GM21576 (cell line): ENCODE results near the gene SLC6A20.
"Not testable (repeated sequence)": the region's sequence is repeated elsewhere in the genome, so short reads cannot be mapped to it uniquely, and the experiment has no call there.

Experiments
- ATAC-seq: cut with Tn5 transposase; IDR thresholded peaks from one replicate; pipeline ENCODE4 v1.9.1; 2021; ENCODE audit warnings: mild to moderate bottlenecking, moderate library complexity; ENCODE audit not compliant: unreplicated experiment

The SLC6A20 gene

DNA sequence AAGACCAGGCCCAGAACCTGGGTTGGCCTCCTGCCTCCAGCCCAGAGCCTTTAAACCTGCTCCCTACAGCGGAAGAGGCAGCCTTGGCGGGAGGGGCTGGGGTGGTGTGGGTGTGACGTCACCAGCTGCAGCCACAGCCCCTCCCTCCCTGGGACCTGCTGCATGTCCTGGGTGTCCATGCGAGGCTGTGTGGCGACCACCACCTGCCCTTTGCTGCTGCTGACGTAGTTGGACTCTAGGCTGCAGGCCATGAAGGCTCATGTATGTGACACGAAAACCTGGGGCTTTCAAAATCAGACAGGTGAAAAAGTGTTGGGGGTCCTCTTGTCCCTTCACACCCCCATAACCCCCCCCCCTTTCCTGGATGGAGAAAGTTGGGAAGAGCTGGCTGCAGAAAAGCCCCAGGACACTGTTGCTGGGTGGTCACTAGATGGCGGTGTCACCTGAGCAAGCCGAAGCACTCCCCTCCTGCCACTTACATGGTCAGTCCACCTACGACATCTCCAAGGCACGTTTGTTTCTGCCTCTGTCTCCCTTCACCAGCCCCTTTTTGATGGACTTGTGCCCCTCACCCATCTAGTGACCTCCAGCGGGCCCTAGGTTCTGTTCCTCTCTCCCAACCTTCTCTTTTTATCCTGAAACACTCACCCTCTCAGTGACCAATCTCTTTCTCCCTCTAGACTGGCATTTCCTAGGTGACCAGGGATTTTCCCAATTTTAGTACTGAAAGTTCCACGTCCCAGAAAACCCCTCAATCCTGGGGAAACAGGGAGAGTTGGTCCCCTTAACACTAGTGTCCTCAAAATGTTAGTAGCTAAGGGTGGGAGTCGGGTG, 35.2 kb downstream of the SLC6A20 start:
- no peak for ATAC-seq

DNA sequence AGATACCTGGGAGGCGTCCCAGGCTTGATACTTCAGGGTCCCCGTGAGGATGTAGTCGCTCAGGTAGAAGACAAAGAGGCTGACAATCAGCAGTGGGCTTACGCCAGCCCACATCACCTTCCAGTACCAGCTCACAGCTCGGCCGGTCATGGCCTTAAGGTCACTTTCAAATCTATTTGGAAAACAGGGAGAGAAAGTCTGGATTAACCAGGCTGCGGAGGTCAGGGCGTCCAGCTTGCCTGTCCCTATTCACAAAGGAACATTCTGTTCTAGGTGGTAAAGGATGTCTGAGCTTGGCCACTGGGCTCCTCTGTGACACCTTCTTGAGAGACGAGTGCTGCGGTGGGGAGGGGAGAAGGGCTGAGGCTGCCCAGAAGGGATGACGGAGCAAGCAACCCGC, 36.5 kb downstream of the SLC6A20 start:
- no peak for ATAC-seq

DNA sequence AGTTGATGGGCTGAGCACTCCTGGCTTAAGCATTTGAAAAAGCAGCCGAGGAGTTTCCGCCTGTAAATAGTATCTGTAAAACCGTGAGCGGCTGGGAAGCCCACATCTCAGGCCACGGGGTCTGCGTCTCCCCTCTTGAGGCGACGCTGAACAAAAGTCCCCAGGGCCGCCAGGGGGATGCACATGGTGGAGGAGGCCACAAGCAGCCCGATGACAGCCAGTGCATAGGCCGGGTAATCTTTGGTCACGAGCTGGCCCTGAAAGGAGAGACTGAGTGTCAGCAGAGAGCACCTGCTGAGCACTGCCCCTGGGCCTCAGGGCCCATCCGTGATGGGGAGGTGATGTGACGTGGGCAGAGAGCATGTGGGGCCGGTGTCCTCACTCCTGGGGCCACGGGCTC, 37.5 kb downstream of the SLC6A20 start:
- ATAC-seq = no peak

DNA sequence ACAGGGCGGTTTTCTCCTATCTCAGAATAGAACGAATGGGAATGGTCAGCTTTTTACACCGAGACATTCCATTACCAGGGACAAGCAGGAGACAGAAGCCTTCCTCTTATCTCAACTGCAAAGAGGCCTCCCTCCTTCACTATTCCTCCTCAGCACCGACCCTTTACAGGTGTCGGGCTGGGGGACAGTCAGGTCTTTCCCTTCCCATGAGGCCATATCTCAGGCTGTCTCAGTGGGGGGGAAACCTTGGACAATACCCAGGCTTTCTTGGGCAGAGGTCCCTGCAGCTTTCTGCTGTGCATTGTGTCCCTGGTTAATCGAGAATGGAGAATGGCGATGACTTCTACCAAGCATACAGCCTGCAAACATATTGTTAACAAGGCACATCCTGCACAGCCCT, 39.2 kb downstream of the SLC6A20 start:
- not testable (repeated sequence) for ATAC-seq

DNA sequence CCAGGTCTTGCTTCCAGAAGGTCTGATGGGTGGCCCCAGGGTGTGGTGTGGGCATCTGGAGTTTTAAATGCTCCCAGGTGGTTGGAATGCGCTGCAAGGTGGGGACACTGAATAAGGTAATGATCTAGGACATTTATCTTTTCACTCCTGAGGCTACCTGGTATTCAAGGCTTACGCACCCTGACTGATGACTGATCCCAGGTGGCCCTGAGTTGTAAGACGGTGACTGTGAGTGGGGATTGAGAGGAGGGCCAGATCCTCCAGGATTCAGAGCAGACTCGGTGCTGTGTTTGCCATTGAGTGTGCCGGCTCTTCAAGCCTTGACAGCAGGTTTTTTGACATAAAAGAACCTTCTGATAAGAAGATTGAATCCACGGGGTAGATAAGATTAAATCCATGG, 40.3 kb downstream of the SLC6A20 start:
- no peak for ATAC-seq

DNA sequence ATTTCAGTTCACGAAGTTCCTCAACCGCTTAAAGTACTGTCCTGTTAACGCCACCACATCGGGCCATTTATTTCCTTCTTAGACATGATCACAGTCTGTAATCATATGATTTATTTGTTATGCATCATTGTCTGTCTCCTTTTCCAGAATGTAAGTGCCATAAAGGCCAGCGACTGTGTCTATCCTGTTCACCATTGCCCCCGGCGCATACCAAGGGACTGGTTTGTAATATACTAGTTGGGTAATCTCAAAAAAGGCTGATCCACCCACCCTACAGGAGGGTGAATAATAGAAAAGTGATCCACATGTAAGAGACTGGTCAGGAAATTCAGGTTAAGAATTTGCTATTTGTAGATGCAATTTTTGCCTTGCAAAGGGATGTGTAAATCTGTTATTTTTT, 41.9 kb downstream of the SLC6A20 start:
- no peak for ATAC-seq

DNA sequence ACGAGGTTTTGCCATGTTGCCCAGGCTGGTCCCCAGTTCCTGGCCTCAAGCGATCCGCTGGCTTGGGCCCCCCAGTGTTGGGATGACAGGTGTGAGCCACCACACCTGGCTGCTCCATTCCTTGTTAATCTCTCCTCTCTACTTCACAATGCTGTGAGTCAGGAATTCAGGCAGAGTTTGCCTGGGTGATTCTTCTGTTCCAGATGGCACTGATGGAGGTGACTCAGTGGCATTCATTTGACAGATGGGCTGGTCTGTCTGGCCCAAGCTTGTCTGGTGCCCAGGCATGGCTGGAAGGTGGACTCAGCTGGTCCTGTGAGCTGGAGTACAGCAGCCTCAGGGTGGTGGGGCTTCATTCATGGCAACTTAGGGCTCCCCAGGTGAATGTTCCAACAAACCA, 43.2 kb downstream of the SLC6A20 start:
- ATAC-seq = no peak

DNA sequence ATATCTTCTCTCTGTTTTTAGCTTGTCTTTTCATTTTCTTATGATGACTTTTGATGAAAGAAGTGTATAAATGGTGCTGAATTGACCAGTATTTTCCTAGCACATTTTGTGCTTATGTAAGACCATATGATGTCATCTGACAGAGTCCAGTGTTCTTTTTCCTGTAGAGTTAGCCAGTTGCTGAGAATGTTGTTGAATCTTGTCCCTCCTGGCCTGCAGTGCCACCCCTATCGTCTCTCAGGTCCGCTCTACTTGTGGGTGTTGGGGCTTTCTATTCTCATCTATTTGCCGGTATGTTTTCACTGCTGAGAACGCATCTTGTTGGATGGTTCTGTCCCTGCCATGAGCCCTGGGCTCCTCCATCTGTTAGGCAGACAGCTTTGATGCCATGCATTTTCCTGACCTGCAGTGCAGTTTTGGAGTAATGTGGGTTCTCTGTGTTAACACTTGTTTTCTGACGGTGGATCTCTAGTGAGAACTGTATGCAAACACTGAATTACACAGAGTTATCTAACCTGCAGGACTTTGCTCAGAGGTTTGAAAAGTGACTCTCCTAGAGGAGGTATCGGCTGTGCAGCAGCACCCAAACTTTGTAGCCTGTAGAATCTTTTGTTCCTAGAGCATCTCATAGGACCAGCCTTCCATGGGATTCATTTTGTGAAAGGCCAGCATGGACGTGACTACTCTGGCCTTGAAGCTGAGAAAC, 44.6 kb downstream of the SLC6A20 start:
- ATAC-seq = no peak

DNA sequence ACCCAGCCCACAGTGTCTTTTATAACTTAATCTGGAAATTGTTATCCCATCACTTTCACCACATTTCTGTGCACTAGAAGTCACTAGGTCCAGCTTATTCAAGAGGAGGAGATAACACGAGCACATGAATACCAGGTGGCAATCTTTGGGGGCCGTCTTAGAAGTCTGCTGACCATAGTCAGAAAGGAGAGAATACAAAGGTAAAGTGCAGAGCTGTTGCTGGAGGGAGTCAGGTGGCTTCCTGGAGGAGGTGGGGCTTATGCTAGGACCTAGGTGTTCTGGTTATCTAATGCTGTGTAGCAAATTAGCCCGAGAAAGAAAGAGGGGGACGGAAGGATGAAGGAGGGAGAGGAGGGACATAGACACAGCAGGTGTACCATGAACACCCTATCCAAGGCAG, 46.5 kb downstream of the SLC6A20 start:
- ATAC-seq = no peak

DNA sequence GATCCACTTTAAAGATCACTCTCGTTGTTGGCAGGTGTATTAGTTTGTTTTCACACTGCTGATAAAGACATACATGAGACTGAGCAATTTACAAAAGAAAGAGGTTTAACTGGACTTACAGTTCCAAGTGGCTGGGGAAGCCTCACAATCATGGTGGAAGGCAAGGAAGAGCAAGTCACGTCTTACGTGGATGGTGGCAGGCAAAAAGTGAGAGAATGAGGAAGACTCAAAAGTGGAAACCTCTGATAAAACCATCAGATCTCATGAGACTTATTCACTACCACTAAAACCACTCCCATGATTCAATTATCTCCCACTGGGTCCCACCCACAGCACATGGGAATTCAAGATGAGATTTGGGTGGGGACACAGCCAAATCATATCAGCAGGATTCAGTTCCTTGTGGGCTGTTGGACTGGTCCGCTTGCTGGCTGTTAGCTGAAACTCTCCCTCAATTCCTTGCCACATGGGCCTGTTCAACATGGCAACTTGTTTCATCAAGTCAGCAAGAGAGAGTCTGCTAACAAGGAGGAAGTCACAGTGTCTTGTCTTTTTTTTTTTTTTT, 47.2 kb downstream of the SLC6A20 start:
- not testable (repeated sequence) for ATAC-seq

DNA sequence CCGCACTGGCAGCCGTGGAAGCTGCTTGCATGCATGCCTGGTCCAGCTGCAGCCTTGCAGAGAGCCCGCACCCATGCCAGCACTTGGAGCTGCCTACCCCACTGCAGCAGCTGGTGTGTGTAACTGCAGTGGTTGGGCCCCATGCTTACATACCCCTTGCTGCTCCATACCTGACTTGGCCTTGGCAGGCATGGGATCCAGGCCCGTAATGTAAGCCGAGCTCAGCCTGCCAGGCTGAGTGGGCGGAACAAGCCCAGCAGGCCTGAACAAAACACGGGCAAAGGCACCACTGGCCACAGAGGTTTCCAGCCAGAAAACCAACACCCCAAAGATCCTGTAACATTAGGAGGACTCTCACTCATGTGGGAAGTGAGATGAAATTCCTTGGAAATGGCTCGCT, 48.3 kb downstream of the SLC6A20 start:
- no peak for ATAC-seq

DNA sequence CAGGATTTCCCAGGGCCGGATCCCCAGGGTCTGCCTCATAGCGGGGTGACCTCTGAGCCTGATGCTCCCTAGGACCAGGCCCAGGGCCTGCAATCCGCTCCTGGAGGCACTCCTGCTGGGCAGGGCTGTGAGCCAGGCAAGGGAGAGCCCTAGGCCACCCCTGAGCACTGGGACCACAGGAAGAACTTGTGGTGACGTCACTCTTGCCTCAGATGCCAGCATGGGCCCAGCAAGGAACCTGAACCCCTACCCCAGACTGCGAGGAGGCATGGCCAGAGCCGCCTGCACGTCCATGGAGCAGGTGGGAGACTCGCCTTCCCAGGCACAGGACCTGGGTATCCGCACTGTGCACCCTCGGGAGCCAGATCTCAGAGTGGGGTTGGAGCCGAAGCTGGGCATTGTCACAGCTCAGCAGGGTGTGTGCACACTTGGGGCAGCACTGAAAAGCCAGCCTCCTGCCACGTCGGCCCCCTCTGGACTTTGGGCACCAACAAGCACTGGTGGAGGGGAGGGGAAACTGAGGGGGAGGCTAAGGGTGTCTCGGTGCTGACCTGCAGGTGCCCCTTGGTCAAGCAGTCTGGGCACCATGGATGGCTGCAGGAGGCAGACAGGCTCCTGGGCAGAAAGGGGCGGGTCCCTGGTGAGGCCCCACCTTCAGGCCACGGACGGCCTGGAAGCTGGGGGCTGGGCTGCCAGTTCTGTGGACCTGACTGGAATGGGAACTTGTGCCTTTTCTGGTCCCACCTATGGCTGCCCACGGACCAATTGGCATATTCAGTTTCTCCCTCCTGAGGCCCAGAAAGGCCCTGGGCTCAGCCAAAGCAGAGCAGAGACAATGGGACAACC, 49.3 kb downstream of the SLC6A20 start:
- ATAC-seq = no peak

DNA sequence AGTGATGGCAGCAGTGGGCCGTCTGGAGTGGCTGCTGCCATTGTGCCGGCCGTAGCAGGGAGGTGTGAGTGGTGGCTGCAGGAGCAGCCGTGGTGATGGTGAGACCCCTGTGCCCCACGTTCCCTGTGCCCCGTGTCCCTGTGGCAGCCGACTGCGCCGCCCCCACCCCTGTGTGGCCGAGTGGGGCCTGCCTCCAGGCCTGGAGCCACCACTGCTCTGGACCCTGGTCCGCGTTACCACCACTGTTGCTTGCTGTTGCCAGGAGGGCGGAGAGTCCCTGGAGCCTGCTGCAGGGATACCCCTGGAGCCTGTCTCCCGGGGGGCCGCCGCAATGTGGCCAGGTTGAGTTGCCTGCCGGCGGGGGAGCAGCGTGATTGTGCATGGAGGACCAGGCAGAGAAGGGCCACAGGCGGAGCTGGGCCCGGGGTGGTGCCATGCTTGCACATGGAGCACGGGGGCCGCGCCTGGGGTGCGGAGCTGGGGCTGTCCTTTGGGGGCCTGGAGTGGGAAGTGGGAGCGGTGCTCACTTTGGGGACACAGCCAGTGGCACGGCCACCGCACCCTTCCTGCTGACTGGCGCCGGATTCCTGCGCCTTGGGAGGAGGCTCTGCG, 50.1 kb downstream of the SLC6A20 start:
- ATAC-seq = no peak

DNA sequence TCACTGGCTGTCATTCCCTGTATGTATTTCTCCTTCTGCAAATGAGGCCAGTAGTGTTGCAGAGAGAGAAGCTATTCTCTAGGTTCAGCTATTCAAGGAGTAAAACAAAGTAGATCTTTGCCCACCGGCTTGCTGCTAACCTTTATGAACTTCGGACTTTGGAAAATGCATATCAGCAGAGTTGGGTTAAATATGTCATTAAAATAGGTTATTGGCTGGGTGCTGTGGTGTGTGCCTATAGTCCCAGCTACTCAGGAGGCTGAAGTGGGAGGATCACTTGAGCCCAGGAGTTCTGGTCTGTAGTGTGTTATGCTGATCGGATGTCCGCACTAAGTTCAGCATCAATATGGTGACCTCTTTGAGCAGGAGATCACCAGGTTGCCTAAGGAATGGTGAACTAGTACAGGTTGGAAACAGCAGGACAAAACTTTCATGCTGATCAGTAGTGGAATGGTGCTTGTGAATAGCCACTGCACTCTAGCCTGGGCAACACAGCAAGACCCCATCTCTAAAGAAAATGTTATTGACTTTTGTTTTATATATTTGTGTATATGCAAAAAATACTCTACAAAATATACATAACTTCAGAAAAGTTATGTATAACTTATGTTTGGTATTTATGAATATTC, 53.8 kb downstream of the SLC6A20 start:
- ATAC-seq = no peak

DNA sequence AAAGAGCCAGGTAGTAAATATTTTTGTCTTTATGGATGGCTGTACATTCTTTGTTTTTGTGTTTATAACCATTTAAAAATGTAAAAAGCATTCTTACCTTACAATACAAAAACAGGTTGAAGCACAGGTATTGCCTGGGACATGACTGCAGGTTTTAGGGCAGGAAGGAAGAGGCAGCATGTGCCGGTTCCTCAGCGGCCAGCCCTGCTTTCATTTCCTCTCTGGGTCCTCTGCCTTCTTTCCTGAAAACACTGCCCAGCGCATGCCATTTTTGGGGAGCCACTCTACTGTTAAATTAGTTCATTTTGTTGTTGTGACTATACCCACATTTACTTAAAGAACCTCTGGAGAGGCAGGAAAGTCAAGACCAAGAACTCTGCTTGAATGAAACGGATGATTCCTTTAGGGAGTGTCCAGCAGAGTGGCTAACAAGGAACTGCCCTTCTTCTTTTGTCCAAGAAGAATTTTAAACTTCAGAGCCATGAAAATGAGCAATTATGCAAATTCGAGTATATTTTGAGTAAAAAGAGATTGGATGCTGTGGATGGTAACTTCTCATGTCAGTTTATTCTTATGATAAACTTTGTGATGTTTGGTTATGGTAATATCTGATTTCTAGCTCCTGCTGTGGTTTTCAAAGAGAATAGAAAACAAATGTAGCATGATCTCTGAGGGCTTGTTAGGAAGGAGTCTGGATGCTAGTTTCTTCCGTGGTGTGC, 54.4 kb downstream of the SLC6A20 start:
- ATAC-seq = no peak

DNA sequence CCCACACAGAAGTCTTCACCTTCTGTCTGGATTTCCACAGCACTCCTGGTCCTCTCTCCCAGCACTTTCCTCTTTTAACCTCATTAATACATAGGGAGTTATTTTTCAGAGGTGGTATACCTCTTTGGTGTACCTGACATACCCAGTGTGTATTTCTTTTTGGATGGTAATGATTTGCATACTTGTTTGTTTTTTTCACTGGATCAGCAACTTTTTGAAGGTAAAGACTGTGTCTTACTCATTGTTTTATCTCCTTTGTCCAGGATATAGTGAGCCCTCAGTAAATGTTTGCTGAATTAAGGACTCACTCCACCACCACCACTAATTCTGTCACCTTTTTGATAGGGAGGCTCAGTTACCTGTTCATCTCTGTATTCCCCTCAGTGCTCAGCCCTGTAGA, 55.1 kb downstream of the SLC6A20 start:
- no peak for ATAC-seq

DNA sequence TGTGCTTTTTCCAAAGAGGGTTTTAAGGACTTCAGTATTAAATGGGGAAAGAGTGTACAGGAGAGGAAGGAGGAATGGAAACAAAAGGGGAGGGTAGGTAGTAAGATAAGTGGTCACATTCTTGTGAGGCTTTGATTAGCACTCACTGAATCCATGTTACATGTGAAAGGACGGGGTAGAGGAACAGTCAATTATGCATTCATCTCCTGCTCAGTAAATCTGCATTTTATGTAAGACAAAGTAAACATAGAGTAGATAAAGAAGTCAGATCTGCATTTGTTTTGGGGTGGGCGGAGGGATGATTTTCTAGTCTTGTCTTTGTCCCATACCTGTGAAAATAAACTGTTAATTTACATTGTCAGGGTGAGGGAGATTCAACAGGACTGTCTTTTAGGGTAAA, 56.3 kb downstream of the SLC6A20 start:
- no peak for ATAC-seq

DNA sequence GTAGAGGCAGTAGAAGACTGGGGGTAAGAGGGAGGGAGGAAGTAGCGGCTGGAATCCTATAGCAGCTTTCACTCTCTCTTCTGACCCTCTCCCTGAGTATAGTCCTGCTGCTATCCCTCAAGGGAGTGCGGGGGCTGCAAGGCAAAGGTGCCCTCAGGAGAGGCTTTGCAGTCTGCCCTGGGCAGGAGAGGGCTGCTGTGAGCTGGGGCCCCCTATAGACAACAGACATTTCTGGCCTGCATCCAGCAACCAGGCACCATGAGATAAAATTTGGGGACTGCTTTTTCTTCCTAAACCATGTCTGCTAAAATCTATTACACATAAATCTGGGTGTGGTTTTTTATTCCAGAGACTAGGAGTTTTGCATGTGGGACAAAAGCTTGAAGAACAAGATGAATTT, 59.1 kb downstream of the SLC6A20 start:
- ATAC-seq = no peak

DNA sequence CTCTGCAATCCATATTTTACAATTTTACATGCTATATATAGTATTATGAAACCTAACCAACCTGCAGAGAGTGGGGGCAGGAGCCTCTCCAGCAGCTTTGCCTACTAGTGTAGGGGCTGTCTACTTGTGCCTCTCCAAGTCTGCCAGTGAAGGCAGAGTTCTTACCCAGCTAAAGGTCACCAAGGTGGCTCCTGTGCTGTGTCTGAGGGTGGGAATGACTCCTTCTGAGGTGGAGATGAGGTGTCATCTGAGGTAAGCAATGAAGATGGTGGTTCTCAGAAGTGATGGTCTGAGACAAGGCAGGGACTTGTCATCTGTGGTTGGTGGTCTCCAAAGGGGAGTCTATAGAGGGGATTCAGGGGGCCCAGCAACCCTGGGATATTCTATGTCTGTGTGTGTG, 59.6 kb downstream of the SLC6A20 start:
- no peak for ATAC-seq
